22Rv1 (cell line): ENCODE results near the gene IRAK2.

ENCODE experiments used
- H3K27ac ChIP-seq: fragments of 450-650 bp; 2 replicates; pipeline ENCODE4 v1.5.1; 2017
- ZFX ChIP-seq: fragments of 450-650 bp; IDR thresholded peaks from 2 replicates; pipeline ENCODE4 v1.6.1; 2017; ENCODE audit warnings: antibody characterized with exemption, borderline replicate concordance
- TF ChIP-seq, protein P1 (sequence below): fragments of 450-650 bp; IDR thresholded peaks from 2 replicates; pipeline ENCODE4 v1.5.1; 2017; ENCODE audit warnings: mild to moderate bottlenecking

IRAK2 gene, protein sequence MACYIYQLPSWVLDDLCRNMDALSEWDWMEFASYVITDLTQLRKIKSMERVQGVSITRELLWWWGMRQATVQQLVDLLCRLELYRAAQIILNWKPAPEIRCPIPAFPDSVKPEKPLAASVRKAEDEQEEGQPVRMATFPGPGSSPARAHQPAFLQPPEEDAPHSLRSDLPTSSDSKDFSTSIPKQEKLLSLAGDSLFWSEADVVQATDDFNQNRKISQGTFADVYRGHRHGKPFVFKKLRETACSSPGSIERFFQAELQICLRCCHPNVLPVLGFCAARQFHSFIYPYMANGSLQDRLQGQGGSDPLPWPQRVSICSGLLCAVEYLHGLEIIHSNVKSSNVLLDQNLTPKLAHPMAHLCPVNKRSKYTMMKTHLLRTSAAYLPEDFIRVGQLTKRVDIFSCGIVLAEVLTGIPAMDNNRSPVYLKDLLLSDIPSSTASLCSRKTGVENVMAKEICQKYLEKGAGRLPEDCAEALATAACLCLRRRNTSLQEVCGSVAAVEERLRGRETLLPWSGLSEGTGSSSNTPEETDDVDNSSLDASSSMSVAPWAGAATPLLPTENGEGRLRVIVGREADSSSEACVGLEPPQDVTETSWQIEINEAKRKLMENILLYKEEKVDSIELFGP

DNA sequence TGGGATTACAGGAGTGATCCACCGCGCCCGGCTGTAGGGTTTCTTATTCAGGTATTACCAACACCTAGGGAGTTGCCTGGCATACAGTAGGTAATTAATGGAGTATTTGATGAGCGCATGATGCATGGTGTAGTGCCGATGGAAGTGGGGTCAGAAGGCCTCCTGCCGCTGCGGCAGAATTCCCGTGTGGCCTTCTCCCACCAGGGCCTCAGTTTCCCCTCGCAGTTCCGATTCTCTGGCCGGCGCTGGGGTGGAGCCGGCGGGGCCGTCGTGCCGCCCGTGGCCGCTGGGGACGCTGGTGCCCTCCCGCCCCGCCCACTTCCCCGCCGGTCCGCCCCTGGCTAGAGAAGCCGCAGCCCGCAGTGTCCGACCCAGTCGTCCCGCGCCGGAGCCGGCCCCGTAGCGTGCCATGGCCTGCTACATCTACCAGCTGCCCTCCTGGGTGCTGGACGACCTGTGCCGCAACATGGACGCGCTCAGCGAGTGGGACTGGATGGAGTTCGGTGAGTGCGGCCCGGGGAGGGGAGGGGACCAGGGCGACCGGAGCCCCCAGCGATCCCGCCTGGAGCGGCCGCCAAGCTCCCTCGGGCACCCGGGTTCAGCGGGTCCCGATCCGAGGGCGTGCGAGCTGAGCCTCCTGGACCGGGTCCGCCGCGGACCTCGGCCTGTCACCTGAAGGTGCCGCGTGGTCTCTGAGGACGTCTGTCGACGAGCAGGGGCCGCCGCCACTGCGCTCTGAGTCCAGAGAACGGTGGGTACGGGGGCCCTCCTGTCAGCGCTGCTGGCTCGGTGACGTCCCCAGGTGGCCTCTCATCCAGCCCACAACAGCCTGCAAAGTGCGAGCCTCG is at the start of gene IRAK2:
Gene IRAK2 (plus strand): TSS at position 374 of the 848 bp plus-strand sequence. CDS start 36 bp downstream, at position 410.
- H3K27ac ChIP-seq: no peak within 1 kb of the TSS

GRCh38 chr3:10115326-10116137 is 49.2 kb upstream of the IRAK2 start, which contains the start of gene BRK1:
Gene BRK1 (plus strand): TSS chr3:10115675. CDS start chr3:10115702, 27 bp downstream.
- no peak for TF ChIP-seq ZFX
- TF ChIP-seq, protein P1, sequence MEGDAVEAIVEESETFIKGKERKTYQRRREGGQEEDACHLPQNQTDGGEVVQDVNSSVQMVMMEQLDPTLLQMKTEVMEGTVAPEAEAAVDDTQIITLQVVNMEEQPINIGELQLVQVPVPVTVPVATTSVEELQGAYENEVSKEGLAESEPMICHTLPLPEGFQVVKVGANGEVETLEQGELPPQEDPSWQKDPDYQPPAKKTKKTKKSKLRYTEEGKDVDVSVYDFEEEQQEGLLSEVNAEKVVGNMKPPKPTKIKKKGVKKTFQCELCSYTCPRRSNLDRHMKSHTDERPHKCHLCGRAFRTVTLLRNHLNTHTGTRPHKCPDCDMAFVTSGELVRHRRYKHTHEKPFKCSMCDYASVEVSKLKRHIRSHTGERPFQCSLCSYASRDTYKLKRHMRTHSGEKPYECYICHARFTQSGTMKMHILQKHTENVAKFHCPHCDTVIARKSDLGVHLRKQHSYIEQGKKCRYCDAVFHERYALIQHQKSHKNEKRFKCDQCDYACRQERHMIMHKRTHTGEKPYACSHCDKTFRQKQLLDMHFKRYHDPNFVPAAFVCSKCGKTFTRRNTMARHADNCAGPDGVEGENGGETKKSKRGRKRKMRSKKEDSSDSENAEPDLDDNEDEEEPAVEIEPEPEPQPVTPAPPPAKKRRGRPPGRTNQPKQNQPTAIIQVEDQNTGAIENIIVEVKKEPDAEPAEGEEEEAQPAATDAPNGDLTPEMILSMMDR: no peak

More for the DNA sequence above, at the start of gene IRAK2:
- no peak for TF ChIP-seq ZFX
- TF ChIP-seq, protein P1: peak; percentile 95

GRCh38 chr3:10116138-10116460 is 48.6 kb upstream of the IRAK2 start:
- TF ChIP-seq, protein P1: no peak
- TF ChIP-seq ZFX: no peak
- peak overlapping the region; percentile 71 for H3K27ac ChIP-seq

More at GRCh38 chr3:10115326-10116137, 49.2 kb upstream of the IRAK2 start, which contains the start of gene BRK1:
- H3K27ac ChIP-seq: peak within 1 kb of the TSS; percentile 71

GRCh38 chr3:10116928-10117327 is 47.8 kb upstream of the IRAK2 start:
- TF ChIP-seq, protein P1: no peak
- TF ChIP-seq ZFX: no peak
- no peak overlapping the region for H3K27ac ChIP-seq

- H3K27ac ChIP-seq: no peak overlapping the region
- TF ChIP-seq, protein P1: no peak
- TF ChIP-seq ZFX: no peak
Measured at GRCh38 chr3:10119376-10119775, 45.3 kb upstream of the IRAK2 start.

DNA sequence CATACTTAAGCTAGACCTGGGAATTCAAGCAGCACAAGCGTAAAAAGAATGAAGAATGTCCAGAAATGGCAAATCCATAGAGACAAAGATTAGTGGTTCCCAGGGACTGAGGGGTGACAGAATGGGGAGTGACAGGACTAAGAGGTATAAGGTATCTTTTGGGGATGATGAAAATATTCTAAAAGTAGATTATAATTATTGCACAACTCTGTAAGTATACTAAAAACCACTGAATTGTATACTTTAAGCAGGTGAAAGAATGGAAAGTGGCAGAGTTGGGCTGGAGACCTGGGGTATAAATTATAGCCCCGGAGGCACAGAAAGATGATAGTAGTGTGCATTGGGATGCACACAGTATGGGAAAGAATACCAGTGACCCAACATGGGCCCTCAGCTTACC is 43.7 kb upstream of the IRAK2 start:
- no peak overlapping the region for H3K27ac ChIP-seq
- TF ChIP-seq, protein P1: no peak
- TF ChIP-seq ZFX: no peak
